ENCODE results near the gene MAST4. TPM values are rescaled to one million over a fixed set of nuclear protein-coding genes. Genes with fewer than 3 reads are reported as not detected.

The MAST4 gene
- total RNA-seq, 1 experiment from 2014 or later: 26.5 TPM

- TF ChIP-seq, protein P1, sequence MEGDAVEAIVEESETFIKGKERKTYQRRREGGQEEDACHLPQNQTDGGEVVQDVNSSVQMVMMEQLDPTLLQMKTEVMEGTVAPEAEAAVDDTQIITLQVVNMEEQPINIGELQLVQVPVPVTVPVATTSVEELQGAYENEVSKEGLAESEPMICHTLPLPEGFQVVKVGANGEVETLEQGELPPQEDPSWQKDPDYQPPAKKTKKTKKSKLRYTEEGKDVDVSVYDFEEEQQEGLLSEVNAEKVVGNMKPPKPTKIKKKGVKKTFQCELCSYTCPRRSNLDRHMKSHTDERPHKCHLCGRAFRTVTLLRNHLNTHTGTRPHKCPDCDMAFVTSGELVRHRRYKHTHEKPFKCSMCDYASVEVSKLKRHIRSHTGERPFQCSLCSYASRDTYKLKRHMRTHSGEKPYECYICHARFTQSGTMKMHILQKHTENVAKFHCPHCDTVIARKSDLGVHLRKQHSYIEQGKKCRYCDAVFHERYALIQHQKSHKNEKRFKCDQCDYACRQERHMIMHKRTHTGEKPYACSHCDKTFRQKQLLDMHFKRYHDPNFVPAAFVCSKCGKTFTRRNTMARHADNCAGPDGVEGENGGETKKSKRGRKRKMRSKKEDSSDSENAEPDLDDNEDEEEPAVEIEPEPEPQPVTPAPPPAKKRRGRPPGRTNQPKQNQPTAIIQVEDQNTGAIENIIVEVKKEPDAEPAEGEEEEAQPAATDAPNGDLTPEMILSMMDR (IDR thresholded peaks at IDR 0.05; ENCODE audit: unreplicated experiment): no peak
- H3K4me1 Mint-ChIP-seq (ENCODE audit: insufficient read depth, unreplicated experiment): peaks cover 24% of the 10 kb centered on the region
- BruUV-seq (replicated peaks): no TSS peak
- ChIA-PET POLR2A (interaction anchor here (0.8 to 1.0 kb wide), 2 partner anchors 10 to 38 kb away, joined by 3 to 4 read pairs; no protein-coding TSS in a partner anchor), CTCF (interaction anchor here (0.6 to 11.7 kb wide), 2 partner anchors 38 to 47 kb away, joined by 3 to 220 read pairs; no protein-coding TSS in a partner anchor)
- intact Hi-C loops (cut with micrococcal nuclease): no loop called here
- no peaks in the 10 kb centered on the region for H3K27me3 Mint-ChIP-seq (ENCODE audit: insufficient read depth, unreplicated experiment)
- H3K9me3 Mint-ChIP-seq (ENCODE audit: unreplicated experiment): peaks cover 7% of the 10 kb centered on the region
- no peaks in the 10 kb centered on the region for H3K36me3 Mint-ChIP-seq (ENCODE audit: insufficient read depth, unreplicated experiment)
- no peak for DNase-seq (ENCODE audit: unreplicated experiment)
- H3K27ac Mint-ChIP-seq (ENCODE audit: low read depth, unreplicated experiment): no peak overlapping the region
- no peak overlapping the region for H3K4me3 Mint-ChIP-seq (ENCODE audit: unreplicated experiment)
Measured at GRCh38 chr5:67203701-67204074, 607.5 kb downstream of the MAST4 start.

DNA sequence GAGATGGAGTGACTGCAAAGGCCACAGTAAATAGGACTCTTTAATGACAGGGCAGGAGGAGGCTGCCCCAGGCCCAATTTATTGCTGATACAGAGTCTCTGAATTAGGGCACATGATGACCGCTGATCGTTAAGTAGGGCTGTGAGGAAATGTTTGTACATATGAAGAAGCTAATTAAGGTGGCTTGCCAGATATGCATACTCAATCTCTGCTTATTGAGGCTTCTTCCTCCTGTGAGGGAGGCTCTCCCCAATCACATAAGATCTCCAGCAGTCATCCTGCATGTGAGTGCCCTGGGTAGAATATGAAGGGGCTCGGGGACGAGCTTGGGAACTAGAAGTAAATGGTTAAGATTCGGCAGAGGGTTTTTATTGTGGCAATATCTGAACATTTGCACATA lies 608.6 kb downstream of the MAST4 start:
- no peak overlapping the region for H3K27ac Mint-ChIP-seq (ENCODE audit: low read depth, unreplicated experiment)
- H3K4me3 Mint-ChIP-seq (ENCODE audit: unreplicated experiment): no peak overlapping the region
- peaks cover 30% of the 10 kb centered on the region for H3K4me1 Mint-ChIP-seq (ENCODE audit: insufficient read depth, unreplicated experiment)
- ChIA-PET CTCF (interaction anchor here (0.5 to 11.7 kb wide), 4 partner anchors 39 to 1021 kb away, joined by 3 to 220 read pairs (median 3); no protein-coding TSS in a partner anchor), POLR2A (interaction anchor here (1.5 to 5.0 kb wide), 3 partner anchors 37 to 200 kb away, joined by 4 to 63 read pairs (median 45); no protein-coding TSS in a partner anchor)
- no peaks in the 10 kb centered on the region for H3K27me3 Mint-ChIP-seq (ENCODE audit: insufficient read depth, unreplicated experiment)
- no peak for DNase-seq (ENCODE audit: unreplicated experiment)
- no TSS peak for BruUV-seq (replicated peaks)
- intact Hi-C loops (cut with micrococcal nuclease): loop anchor here (5.0 kb wide), 2 partner anchors 193 to 898 kb away; no protein-coding TSS in a partner anchor
- peaks cover 7% of the 10 kb centered on the region for H3K9me3 Mint-ChIP-seq (ENCODE audit: unreplicated experiment)
- TF ChIP-seq, protein P1 (IDR thresholded peaks at IDR 0.05; ENCODE audit: unreplicated experiment): no peak
- no peaks in the 10 kb centered on the region for H3K36me3 Mint-ChIP-seq (ENCODE audit: insufficient read depth, unreplicated experiment)

GRCh38 chr5:67205981-67206380 lies 609.8 kb downstream of the MAST4 start:
- no TSS peak for BruUV-seq (replicated peaks)
- TF ChIP-seq, protein P1 (IDR thresholded peaks at IDR 0.05; ENCODE audit: unreplicated experiment): no peak
- Mint-ChIP-seq H3K36me3 (ENCODE audit: insufficient read depth, unreplicated experiment) (no peaks in the 10 kb centered on the region), H3K4me1 (ENCODE audit: insufficient read depth, unreplicated experiment) (peaks cover 33% of the 10 kb centered on the region), H3K9me3 (ENCODE audit: unreplicated experiment) (peaks cover 4% of the 10 kb centered on the region), H3K4me3 (ENCODE audit: unreplicated experiment) (no peak overlapping the region), H3K27ac (ENCODE audit: low read depth, unreplicated experiment) (peak overlapping the region; percentile 89), H3K27me3 (ENCODE audit: insufficient read depth, unreplicated experiment) (no peaks in the 10 kb centered on the region)
- ChIA-PET CTCF (interaction anchor here (1.0 to 11.7 kb wide), 3 partner anchors 40 to 49 kb away, joined by 3 to 220 read pairs (median 3); no protein-coding TSS in a partner anchor), POLR2A (interaction anchor here (1.3 to 5.0 kb wide), 4 partner anchors 29 to 201 kb away, joined by 3 to 63 read pairs (median 24); no protein-coding TSS in a partner anchor)
- intact Hi-C loops (cut with micrococcal nuclease): loop anchor here (5.0 kb wide), 2 partner anchors 194 to 899 kb away; no protein-coding TSS in a partner anchor
- DNase-seq (ENCODE audit: unreplicated experiment): no peak

DNA sequence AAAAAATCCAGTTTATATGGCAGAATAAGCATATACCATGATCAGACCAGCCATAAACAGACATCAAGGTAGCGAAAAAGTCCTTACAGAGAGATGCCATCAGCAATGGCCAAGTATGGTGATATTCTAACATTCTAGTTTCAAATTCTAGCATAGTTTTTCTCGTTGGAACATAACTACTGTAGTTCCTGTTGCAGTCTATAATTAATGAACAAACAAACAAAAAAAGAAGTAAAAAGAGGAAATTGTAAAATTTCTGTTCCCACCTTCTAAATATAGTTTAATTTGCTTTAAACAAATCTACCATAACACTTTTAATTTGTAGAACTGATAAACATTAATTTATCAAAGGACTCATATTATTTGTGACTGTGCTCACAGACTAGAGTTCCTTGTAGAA lies 610.3 kb downstream of the MAST4 start:
- Mint-ChIP-seq H3K9me3 (ENCODE audit: unreplicated experiment) (no peaks in the 10 kb centered on the region), H3K4me1 (ENCODE audit: insufficient read depth, unreplicated experiment) (peaks cover 33% of the 10 kb centered on the region), H3K27ac (ENCODE audit: low read depth, unreplicated experiment) (peak overlapping the region; percentile 89), H3K27me3 (ENCODE audit: insufficient read depth, unreplicated experiment) (no peaks in the 10 kb centered on the region), H3K36me3 (ENCODE audit: insufficient read depth, unreplicated experiment) (no peaks in the 10 kb centered on the region), H3K4me3 (ENCODE audit: unreplicated experiment) (peak overlapping the region; percentile 16)
- BruUV-seq (replicated peaks): no TSS peak
- TF ChIP-seq, protein P1 (IDR thresholded peaks at IDR 0.05; ENCODE audit: unreplicated experiment): no peak
- CTCF ChIA-PET: interaction anchor here (0.6 to 11.7 kb wide), 7 partner anchors 9 to 690 kb away, joined by 3 to 220 read pairs (median 4); no protein-coding TSS in a partner anchor
- DNase-seq (ENCODE audit: unreplicated experiment): no peak
- intact Hi-C loops (cut with micrococcal nuclease): loop anchor here (5.0 kb wide), 2 partner anchors 194 to 899 kb away; no protein-coding TSS in a partner anchor
- POLR2A ChIA-PET: interaction anchor here (0.6 to 5.0 kb wide), 8 partner anchors 15 to 639 kb away, joined by 3 to 63 read pairs (median 4); no protein-coding TSS in a partner anchor
